ENCODE measurements around the gene OR5T2. TPM values are rescaled to one million over a fixed set of nuclear protein-coding genes. Genes with fewer than 3 reads are reported as not detected.

OR5T2 gene
- total RNA-seq, 1 experiment from 2014 or later, result not detected

- ATAC-seq (no peak), DNase-seq (ENCODE audit: low spot score) (no peak)
- Mint-ChIP-seq H3K36me3 (no peaks in the 10 kb centered on the region), H3K27ac (no peak overlapping the region), H3K9me3 (peaks cover 14% of the 10 kb centered on the region), H3K4me1 (no peaks in the 10 kb centered on the region), H3K4me3 (no peak overlapping the region), H3K27me3 (ENCODE audit: low read depth) (no peaks in the 10 kb centered on the region)
- POLR2A ChIA-PET, result no interaction called here
- CTCF ChIA-PET, result no interaction called here
- TF ChIP-seq STAT6 (CRISPR knock-in tag; conservative IDR thresholded peaks at IDR 0.05; ENCODE audit: low read depth) (no peak), ELF4 (CRISPR knock-in tag; IDR thresholded peaks at IDR 0.05; ENCODE audit: low read depth) (no peak), CDX4 (CRISPR knock-in tag; IDR thresholded peaks at IDR 0.05; ENCODE audit: borderline replicate concordance) (no peak), ATF2 (CRISPR knock-in tag; IDR thresholded peaks at IDR 0.05; ENCODE audit: borderline replicate concordance, low read depth) (no peak)
These were observed 36.7 kb downstream of the OR5T2 start for GRCh38 chr11:56197367-56197766.

GRCh38 chr11:56196705-56197104 is 37.4 kb downstream of the OR5T2 start:
- no peak for ATAC-seq
- H3K27ac Mint-ChIP-seq, result no peak overlapping the region
- CTCF ChIA-PET, result no interaction called here

More at GRCh38 chr11:56196705-56197104, 37.4 kb downstream of the OR5T2 start:
- no peaks in the 10 kb centered on the region for H3K27me3 Mint-ChIP-seq (ENCODE audit: low read depth)
- H3K4me1 Mint-ChIP-seq, result no peaks in the 10 kb centered on the region
- DNase-seq (ENCODE audit: low spot score), result no peak
- H3K4me3 Mint-ChIP-seq, result no peak overlapping the region
- TF ChIP-seq AR (CRISPR knock-in tag; IDR thresholded peaks at IDR 0.05) (no peak), ELF4 (CRISPR knock-in tag; IDR thresholded peaks at IDR 0.05; ENCODE audit: low read depth) (no peak), MAX (CRISPR knock-in tag; IDR thresholded peaks at IDR 0.05) (no peak), HMGXB4 (CRISPR knock-in tag; IDR thresholded peaks at IDR 0.05) (no peak), NFE2L1 (CRISPR knock-in tag; IDR thresholded peaks at IDR 0.05) (no peak), SOX15 (CRISPR knock-in tag; IDR thresholded peaks at IDR 0.05) (no peak), STAT6 (CRISPR knock-in tag; conservative IDR thresholded peaks at IDR 0.05; ENCODE audit: low read depth) (no peak), ZBTB21 (CRISPR knock-in tag; IDR thresholded peaks at IDR 0.05; ENCODE audit: borderline replicate concordance) (no peak), IRF1 (CRISPR knock-in tag; IDR thresholded peaks at IDR 0.05) (no peak), JAZF1 (CRISPR knock-in tag; IDR thresholded peaks at IDR 0.05) (no peak), ZNF396 (CRISPR knock-in tag; IDR thresholded peaks at IDR 0.05; ENCODE audit: borderline replicate concordance) (no peak), CTCF (IDR thresholded peaks at IDR 0.05) (no peak), EMX1 (CRISPR knock-in tag; IDR thresholded peaks at IDR 0.05) (no peak), E2F1 (CRISPR knock-in tag; IDR thresholded peaks at IDR 0.05) (no peak), JUN (CRISPR knock-in tag; IDR thresholded peaks at IDR 0.05) (no peak)
- H3K9me3 Mint-ChIP-seq, result peaks cover 14% of the 10 kb centered on the region
- POLR2A ChIA-PET, result no interaction called here
- H3K36me3 Mint-ChIP-seq, result no peaks in the 10 kb centered on the region
